HepG2 (cell line): ENCODE measurements around the gene JPT1. TPM values are rescaled to one million over a fixed set of nuclear protein-coding genes. Genes with fewer than 3 reads are reported as not detected.

Source experiments
- ASH2L ChIP-seq: fragments of 300-600, 200-600 bp; sonication (generic); IDR thresholded peaks from 2 replicates; pipeline ENCODE4 v1.7.0; 2017; ENCODE audit warnings: low read depth, mild to moderate bottlenecking, moderate library complexity, mixed read lengths, low read length; ENCODE audit not compliant: insufficient read length
- GTF3A ChIP-seq: sonication (generic); formaldehyde crosslinking; conservative IDR thresholded peaks from 2 replicates; pipeline ENCODE4 v1.4.0; 2020; ENCODE audit warnings: mild to moderate bottlenecking, missing genetic modification reagents
- HMG20B ChIP-seq: conservative IDR thresholded peaks from 2 replicates; pipeline ENCODE4 v1.6.1; 2016; ENCODE audit warnings: missing genetic modification reagents, missing compliant biosample characterization
- NFRKB ChIP-seq: fragments of 450-650 bp; IDR thresholded peaks from 2 replicates; pipeline ENCODE4 v1.6.1; 2017
- NR2F6 ChIP-seq, 2 experiments: IDR thresholded peaks; 2 replicates each; pipeline ENCODE4 v1.6.1; 2016; ENCODE audit warnings: antibody characterized with exemption in 1 of 2, mild to moderate bottlenecking in 1 of 2
- ZFP36L1 ChIP-seq: sonication (generic); formaldehyde crosslinking; IDR thresholded peaks from 2 replicates; pipeline ENCODE4 v1.8.0; 2022; ENCODE audit warnings: mild to moderate bottlenecking, missing genetic modification reagents, moderate library complexity
- ZNF20 ChIP-seq: sonication (generic); formaldehyde crosslinking; IDR thresholded peaks from 2 replicates; pipeline ENCODE4 v1.4.0; 2020; ENCODE audit warnings: mild to moderate bottlenecking, moderate library complexity, missing genetic modification reagents
- ZNF569 ChIP-seq: sonication (generic); formaldehyde crosslinking; IDR thresholded peaks from 2 replicates; pipeline ENCODE4 v1.5.0; 2020; ENCODE audit warnings: mild to moderate bottlenecking, missing genetic modification reagents, moderate library complexity, borderline replicate concordance
- polyA plus RNA-seq, 8 experiments: library from polyadenylated mRNA; depleted of rRNA in 3 of 8; stranded (reverse) in 7 of 8; unstranded in 1 of 8; fragments of >200 nt; fragmentation: Illumina TruSeq in 4 of 8; extraction: Trizol in 4 of 8; gene quantifications; 2 replicates each; pipeline versions ENCODE4 v1.2.1 to v1.2.3, GENCODE V29; 2011 to 2016; ENCODE audit warnings: low read depth in 4 of 8, missing spikeins in 1 of 8, mixed read lengths in 1 of 8; ENCODE audit not compliant: insufficient read depth in 1 of 8
- total RNA-seq, 5 experiments: library from RNA; depleted of rRNA; stranded (reverse); fragments of >200 nt; fragmentation: Illumina TruSeq; extraction: Trizol; gene quantifications; 2 replicates each; pipeline ENCODE4 v1.2.3, GENCODE V29; 2016; ENCODE audit warnings: low read depth in 1 of 5
- TF ChIP-seq, protein P1 (sequence below): IDR thresholded peaks from 2 replicates; pipeline ENCODE4 v1.6.1; 2016; ENCODE audit warnings: low read depth, missing genetic modification reagents, missing compliant biosample characterization
- TF ChIP-seq, protein P2 (sequence below): sonication (generic); formaldehyde crosslinking; IDR thresholded peaks from 2 replicates; pipeline ENCODE4 v1.4.0; 2020; ENCODE audit warnings: low read depth, missing genetic modification reagents
- TF ChIP-seq, protein P3 (sequence below): IDR thresholded peaks from 2 replicates; pipeline ENCODE4 v1.6.1; 2016; ENCODE audit warnings: missing compliant biosample characterization, missing genetic modification reagents, borderline replicate concordance

JPT1 gene
- total and polyA plus RNA-seq, 2 of the 13 experiments (the other 11 are each of a cell fraction or from before 2014, with no cell fraction given), result 43.3 to 256 TPM

DNA sequence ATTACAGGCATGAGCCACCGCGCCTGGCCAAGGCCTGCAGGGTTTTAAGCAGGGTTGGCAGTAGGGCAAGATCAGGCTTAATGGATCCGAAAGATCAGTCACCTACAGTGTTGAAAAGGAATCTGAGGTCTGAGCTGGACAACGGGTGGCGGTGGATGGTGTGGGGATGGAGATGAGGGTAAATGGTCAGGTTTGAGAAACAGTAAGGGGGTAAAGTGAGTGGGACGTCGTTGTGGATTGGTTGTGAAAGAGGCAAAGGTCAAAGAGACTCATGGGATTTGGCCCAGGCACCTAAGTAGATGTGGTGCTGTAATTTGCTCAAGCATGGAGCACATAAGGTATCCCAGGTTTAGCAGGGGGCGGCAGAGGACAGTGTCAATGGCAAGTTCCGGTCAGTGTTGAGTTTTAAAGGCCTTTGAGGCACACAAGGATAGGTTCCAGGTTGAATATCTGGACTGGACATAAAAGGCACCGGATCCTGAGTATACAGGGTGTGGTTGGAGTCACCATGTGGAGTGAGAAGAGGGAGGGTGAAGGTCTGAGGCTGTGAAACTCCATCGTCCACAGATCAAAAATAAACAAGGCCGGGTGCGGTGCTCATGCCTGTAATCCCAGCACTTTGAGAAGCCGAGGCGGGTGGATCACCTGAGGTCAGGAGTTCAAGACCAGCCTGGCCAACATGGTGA lies 67.7 kb downstream of the JPT1 start (continued):
- TF ChIP-seq, protein P1, sequence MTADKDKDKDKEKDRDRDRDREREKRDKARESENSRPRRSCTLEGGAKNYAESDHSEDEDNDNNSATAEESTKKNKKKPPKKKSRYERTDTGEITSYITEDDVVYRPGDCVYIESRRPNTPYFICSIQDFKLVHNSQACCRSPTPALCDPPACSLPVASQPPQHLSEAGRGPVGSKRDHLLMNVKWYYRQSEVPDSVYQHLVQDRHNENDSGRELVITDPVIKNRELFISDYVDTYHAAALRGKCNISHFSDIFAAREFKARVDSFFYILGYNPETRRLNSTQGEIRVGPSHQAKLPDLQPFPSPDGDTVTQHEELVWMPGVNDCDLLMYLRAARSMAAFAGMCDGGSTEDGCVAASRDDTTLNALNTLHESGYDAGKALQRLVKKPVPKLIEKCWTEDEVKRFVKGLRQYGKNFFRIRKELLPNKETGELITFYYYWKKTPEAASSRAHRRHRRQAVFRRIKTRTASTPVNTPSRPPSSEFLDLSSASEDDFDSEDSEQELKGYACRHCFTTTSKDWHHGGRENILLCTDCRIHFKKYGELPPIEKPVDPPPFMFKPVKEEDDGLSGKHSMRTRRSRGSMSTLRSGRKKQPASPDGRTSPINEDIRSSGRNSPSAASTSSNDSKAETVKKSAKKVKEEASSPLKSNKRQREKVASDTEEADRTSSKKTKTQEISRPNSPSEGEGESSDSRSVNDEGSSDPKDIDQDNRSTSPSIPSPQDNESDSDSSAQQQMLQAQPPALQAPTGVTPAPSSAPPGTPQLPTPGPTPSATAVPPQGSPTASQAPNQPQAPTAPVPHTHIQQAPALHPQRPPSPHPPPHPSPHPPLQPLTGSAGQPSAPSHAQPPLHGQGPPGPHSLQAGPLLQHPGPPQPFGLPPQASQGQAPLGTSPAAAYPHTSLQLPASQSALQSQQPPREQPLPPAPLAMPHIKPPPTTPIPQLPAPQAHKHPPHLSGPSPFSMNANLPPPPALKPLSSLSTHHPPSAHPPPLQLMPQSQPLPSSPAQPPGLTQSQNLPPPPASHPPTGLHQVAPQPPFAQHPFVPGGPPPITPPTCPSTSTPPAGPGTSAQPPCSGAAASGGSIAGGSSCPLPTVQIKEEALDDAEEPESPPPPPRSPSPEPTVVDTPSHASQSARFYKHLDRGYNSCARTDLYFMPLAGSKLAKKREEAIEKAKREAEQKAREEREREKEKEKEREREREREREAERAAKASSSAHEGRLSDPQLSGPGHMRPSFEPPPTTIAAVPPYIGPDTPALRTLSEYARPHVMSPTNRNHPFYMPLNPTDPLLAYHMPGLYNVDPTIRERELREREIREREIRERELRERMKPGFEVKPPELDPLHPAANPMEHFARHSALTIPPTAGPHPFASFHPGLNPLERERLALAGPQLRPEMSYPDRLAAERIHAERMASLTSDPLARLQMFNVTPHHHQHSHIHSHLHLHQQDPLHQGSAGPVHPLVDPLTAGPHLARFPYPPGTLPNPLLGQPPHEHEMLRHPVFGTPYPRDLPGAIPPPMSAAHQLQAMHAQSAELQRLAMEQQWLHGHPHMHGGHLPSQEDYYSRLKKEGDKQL (CRISPR knock-in tag), result 0 out of 2 replicates have a peak, but pooled peaks have one; percentile 27
- TF ChIP-seq ASH2L (no peak), HMG20B (CRISPR knock-in tag) (peak; percentile 34; the same call in 1 of the 2 replicates), GTF3A (CRISPR knock-in tag) (0 out of 2 replicates have a peak, but pooled peaks have one; percentile 90), ZNF20 (CRISPR knock-in tag) (no peak), ZNF569 (CRISPR knock-in tag) (no peak), NR2F6 (IDR thresholded peaks at IDR 0.05) (peak; percentile 72), NR2F6 (CRISPR knock-in tag; IDR thresholded peaks at IDR 0.05) (peak; percentile 88), ZFP36L1 (CRISPR knock-in tag) (peak; percentile 84; the same call in 1 of the 2 replicates), NFRKB (no peak)
- TF ChIP-seq, protein P2, sequence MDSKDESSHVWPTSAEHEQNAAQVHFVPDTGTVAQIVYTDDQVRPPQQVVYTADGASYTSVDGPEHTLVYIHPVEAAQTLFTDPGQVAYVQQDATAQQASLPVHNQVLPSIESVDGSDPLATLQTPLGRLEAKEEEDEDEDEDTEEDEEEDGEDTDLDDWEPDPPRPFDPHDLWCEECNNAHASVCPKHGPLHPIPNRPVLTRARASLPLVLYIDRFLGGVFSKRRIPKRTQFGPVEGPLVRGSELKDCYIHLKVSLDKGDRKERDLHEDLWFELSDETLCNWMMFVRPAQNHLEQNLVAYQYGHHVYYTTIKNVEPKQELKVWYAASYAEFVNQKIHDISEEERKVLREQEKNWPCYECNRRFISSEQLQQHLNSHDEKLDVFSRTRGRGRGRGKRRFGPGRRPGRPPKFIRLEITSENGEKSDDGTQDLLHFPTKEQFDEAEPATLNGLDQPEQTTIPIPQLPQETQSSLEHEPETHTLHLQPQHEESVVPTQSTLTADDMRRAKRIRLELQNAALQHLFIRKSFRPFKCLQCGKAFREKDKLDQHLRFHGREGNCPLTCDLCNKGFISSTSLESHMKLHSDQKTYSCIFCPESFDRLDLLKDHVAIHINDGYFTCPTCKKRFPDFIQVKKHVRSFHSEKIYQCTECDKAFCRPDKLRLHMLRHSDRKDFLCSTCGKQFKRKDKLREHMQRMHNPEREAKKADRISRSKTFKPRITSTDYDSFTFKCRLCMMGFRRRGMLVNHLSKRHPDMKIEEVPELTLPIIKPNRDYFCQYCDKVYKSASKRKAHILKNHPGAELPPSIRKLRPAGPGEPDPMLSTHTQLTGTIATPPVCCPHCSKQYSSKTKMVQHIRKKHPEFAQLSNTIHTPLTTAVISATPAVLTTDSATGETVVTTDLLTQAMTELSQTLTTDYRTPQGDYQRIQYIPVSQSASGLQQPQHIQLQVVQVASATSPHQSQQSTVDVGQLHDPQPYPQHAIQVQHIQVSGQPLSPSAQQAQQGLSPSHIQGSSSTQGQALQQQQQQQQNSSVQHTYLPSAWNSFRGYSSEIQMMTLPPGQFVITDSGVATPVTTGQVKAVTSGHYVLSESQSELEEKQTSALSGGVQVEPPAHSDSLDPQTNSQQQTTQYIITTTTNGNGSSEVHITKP (CRISPR knock-in tag), result peak; percentile 74
- TF ChIP-seq, protein P3, sequence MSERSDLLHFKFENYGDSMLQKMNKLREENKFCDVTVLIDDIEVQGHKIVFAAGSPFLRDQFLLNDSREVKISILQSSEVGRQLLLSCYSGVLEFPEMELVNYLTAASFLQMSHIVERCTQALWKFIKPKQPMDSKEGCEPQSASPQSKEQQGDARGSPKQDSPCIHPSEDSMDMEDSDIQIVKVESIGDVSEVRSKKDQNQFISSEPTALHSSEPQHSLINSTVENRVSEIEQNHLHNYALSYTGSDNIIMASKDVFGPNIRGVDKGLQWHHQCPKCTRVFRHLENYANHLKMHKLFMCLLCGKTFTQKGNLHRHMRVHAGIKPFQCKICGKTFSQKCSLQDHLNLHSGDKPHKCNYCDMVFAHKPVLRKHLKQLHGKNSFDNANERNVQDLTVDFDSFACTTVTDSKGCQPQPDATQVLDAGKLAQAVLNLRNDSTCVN, result peak; percentile 79; the same call in 1 of the 2 replicates
